Urothelium cell line (cell line): ENCODE measurements around the gene CYP2D6.
A peak's percentile ranks its signal among the peaks of the same experiment; 100 is the strongest.
"Not testable (repeated sequence)": the region's sequence is repeated elsewhere in the genome, so short reads cannot be mapped to it uniquely, and the experiment has no call there.

Experiments used
- DNase-seq: peaks from one replicate; pipeline ENCODE4 v3.0.0; 2011; ENCODE audit warnings: low spot score, mixed read lengths
- FAIRE-seq: peaks from 2 replicates; lab custom pipeline; 2011; peaks lifted over from hg19 to GRCh38; lab: Jason Lieb, UNC

Gene CYP2D6

DNA sequence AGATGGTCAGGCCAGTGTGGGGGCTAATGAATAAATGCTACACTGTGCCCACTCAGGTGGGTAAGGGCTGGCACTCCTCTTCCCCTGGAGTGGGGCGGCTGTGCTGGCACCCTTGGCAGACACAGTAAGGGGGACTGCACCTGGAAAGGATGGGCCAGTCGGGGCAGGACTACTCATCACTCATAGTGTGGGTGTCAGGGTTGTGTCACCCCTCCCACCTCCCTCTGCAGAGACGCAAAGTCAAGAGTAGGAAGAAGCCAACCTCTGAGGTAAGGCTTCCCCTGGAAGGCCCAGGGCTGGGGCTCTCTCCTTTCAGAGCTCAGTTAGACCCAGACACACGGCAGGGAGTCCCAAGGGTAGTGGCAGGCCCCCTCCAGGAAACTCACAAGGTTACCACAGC lies 5.1 kb upstream of the CYP2D6 start:
- not testable (repeated sequence) for FAIRE-seq, DNase-seq

DNA sequence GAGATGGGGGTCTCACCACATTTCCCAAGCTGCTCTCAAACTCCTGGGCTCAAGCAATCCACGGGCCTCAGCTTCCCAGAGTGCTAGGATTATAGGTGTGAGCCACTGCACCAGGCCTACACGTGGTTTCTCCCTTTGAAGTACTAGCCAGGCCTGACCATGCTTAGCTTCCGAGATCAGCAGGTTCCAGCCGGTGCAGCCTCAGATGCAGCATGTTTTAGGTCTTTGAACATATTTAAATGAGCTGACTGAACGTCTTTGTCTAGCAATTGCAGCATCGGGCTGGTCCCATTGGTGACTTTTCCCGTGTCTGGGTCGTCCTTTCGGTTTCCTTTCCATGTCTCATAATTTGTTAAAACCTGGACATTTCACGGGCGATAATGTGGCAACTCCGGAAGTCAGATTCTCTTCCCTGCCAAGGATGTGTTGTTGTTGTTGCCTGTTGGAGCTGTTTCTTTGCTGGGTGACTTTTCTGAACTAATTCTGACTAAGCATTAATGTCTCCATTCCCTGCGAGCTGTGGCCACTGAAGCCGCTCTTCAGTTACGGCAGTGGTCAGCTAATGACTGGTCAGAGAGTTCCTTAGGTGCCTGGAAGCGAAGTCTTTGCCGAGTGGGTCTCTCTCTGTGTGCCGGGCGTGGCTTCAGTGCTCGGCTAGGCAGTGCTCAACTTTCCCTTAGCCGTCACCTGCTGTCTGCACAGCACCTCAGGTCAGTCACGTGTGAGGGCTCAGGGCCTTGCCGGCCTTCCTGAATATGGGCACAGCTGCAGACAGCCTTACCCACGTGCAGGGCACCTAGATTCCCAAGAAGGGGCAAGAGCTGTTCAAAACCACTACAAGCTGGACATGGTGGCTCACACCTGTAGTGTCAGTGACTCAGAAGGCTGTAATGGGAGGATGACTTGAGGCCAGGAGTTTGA lies 3.8 kb upstream of the CYP2D6 start:
- no peak for FAIRE-seq
- DNase-seq, result no peak

DNA sequence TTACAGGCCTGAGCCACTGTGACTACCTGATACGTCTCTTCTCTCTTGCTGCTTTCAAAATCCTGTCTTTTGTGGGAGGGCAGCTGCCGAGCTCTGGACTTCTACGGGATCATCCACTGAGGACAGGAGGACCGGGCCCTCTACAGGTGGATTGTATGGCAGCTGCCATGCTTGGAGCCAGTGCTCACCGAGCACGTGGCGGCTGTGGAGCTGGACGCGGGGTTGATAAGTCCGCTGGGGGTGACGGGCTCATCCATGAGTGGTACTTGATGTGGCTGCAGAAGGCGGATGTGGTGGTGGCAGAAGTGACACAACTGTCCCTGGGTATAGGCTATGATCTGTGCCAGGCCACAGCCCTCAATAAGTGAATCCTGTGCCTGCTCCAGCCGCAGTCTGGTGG lies 1.8 kb upstream of the CYP2D6 start:
- no peak for DNase-seq
- no peak for FAIRE-seq

DNA sequence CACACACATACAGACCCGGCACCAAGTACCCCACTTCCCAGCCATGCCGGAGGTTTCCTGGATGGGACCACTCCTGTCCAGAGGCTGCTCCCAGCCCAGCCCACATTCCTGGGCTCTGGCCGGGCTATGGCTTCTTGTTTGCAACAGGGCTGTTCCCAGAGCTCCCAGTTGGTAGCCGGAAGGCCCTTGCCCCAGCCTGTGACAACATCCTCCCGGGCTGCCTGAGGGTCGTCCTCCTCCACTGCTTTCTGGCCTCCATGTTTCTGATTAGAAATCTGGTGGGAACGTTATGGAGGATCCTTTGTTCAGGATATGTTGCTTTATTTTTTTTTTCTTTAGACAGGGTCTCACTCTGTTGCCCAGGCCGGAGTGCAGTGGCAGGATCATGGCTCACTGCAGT lies 952 bp upstream of the CYP2D6 start:
- FAIRE-seq (no peak), DNase-seq (no peak)

DNA sequence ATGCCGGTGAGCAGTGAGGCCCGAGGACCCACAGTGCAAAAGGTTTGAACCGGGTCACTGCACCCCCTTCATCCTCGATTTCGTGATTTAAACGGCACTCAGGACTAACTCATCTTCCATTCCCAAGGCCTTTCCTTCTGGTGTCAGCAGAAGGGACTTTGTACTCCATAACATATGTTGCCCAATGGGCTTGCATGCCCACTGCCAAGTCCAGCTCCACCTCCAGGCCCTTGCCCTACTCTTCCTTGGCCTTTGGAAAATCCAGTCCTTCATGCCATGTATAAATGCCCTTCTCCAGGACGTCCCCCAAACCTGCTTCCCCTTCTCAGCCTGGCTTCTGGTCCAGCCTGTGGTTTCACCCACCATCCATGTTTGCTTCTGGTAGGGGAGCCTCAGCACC lies 428 bp downstream of the CYP2D6 start:
- FAIRE-seq, result peak; percentile 50

DNA sequence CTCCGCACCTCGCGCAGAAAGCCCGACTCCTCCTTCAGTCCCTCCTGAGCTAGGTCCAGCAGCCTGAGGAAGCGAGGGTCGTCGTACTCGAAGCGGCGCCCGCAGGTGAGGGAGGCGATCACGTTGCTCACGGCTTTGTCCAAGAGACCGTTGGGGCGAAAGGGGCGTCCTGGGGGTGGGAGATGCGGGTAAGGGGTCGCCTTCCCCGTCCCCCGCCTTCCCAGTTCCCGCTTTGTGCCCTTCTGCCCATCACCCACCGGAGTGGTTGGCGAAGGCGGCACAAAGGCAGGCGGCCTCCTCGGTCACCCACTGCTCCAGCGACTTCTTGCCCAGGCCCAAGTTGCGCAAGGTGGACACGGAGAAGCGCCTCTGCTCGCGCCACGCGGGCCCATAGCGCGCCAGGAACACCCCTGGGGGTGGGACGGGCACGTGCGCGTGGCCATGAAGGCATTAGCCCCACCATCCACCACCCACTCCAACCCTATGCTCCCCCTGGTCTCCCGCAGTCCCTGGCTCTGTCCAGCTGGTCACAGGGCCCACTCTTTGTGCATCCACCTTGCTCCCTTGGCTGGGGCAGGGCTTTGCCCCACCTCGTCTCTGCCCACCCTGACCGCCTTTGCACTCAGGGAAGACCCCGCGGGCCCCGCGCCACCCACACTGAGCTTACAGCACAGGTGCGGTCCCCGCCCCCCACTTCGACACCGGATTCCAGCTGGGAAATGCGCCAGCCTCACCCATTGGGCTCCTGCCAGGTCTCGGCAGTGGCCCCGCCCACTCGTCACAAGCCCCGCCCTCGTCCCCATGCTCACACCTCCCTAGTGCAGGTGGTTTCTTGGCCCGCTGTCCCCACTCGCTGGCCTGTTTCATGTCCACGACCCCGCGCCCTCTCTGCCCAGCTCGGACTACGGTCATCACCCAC lies 1.6 kb downstream of the CYP2D6 start:
- DNase-seq (peak; percentile 35), FAIRE-seq (peak; percentile 72)

More for the DNA sequence above, 428 bp downstream of the CYP2D6 start:
- DNase-seq, result not testable (repeated sequence)

DNA sequence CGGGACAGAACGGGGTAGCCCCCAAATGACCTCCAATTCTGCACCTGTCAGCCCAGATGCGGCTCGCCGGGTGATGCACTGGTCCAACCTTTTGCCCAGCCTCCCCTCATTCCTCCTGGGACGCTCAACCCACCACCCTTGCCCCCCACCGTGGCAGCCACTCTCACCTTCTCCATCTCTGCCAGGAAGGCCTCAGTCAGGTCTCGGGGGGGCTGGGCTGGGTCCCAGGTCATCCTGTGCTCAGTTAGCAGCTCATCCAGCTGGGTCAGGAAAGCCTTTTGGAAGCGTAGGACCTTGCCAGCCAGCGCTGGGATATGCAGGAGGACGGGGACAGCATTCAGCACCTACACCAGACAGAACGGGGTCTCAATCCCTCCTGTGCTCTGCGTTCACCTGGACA lies 2.6 kb downstream of the CYP2D6 start:
- FAIRE-seq, result peak; percentile 93
- DNase-seq, result not testable (repeated sequence)

DNA sequence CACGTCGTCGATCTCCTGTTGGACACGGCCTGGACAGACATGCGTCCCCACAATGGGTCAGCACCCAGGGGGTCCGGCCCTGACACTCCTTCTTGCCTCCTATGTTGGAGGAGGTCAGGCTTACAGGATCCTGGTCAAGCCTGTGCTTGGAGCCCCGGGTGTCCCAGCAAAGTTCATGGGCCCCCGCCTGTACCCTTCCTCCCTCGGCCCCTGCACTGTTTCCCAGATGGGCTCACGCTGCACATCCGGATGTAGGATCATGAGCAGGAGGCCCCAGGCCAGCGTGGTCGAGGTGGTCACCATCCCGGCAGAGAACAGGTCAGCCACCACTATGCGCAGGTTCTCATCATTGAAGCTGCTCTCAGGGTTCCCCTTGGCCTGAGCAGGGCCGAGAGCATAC lies 3.0 kb downstream of the CYP2D6 start:
- FAIRE-seq (peak; percentile 5), DNase-seq (no peak)

DNA sequence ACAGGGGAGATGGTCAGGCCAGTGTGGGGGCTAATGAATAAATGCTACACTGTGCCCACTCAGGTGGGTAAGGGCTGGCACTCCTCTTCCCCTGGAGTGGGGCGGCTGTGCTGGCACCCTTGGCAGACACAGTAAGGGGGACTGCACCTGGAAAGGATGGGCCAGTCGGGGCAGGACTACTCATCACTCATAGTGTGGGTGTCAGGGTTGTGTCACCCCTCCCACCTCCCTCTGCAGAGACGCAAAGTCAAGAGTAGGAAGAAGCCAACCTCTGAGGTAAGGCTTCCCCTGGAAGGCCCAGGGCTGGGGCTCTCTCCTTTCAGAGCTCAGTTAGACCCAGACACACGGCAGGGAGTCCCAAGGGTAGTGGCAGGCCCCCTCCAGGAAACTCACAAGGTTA lies 7.1 kb downstream of the CYP2D6 start:
- DNase-seq, FAIRE-seq: not testable (repeated sequence)

DNA sequence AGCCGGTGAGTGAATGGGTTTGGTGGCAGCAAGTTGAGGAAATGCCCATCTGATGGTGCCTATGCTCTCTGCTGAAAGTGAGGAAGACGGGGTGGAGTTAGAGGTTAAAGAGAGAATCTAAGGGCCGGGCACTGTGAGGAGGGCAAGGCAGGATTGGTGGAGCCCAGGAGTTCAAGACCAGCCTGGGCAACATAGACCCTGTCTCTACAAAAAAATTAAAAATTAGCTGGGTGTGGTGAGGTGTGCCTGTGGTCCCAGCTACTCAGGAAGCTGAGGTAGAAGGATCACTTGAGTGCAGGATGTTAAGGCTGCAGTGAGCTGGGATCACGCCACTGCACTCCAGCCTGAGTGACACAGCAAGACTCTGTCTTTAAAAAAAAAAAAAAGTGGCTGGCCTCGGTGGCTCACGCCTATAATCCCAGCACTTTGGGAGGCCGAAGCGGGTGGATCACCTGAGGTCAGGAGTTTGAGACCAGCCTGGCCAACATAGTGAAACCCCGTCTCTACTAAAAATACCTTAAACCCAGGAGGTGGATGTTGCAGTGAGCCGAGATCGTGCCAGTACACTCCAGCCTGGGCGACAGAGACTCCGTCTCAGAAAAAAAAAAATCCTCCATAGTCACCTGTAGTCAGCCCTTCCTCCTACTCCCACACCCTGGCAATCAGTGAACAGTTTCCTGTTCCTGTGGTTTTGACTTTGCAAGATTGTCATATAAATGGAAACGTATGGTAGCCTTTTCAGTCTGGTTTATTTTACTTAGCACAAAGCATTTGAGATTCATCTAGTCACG lies 10.2 kb downstream of the CYP2D6 start:
- FAIRE-seq, DNase-seq: not testable (repeated sequence)

DNA sequence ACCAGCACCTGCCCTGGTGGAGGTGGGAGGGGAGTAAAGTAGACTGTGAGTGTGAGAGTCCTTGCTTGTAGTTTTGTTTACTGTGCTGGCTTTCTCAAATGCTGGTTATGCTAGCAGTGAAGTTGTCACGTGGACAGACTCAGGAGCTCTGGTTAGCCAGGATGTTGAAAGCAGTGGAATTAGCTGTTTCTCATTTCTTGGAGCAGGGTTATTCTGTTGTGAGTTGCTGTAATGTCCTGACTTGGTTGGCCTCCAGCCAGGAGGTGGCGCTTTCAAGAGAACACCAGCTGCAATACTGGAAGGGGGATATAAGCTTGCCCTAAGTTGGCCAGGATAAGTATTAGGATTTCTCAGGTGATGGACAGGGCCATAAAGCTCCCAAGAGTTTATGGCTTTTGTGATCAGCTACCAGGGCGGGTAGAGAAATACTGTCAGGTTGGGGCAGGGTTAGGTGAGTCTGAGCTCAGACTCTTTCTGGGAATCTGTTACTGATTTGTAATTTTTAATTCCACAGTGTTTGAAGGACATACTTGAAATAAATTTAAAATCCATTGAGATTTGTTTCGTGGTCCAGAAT lies 13.7 kb downstream of the CYP2D6 start:
- FAIRE-seq (peak; percentile 70), DNase-seq (no peak)

DNA sequence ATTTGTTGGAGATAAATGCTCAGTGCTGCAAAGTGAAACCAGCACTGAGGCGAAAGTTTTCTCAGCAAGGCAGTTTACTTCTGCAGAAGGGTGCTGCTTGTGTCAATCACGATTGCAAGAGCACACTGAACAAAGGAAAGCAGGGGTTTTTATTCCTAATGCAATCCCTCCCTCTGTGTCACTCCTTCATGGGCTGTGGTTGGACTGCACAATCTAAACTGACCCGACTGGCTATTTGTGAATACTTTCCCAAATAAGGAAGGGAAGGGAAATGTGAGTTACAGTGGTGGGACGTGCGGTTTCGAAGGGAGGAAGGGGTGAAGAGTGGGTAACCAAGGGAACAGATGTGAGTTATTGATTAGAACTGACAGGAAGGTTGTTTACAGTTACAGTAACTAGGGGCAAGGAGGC lies 15.2 kb downstream of the CYP2D6 start:
- peak; percentile 75 for FAIRE-seq
- not testable (repeated sequence) for DNase-seq

DNA sequence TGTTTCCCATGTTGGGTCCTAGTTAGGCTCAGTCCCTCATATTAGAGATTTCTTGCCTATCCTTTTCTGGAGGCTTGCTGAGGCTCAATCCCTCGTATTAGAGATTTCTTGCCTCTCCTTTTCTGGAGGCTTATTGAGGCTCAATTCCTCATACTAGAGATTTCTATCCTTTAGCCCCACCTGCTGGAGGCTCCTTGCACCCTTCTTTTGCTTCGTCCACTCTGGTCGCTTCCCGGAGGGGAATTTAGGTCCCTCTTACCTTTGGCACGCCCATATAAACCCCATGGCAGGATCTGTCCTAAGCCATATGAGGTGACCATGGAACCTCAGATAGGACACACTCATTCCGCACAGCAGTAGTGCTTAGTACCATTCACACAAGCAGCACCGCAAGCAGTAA lies 15.9 kb downstream of the CYP2D6 start:
- FAIRE-seq (peak; percentile 44), DNase-seq (peak; percentile 39)

DNA sequence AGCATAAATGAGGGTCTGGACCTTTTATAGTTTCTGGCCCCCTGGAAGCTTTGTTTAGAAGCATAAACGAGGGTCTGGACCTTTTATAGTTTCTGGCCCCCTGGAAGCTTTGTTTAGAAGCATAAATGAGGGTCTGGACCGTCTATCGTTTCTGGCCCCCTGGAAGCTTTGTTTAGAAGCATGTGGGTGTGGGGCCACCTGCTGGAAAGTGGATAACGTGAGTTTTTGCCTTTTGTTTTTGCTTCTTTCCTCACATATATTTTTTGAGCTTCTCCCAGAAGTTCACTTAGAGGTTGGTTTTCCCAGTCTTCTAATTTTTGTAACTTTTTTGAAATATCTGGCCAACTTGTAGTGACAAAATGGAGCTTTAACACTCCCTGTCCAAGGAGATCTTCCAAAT lies 17.8 kb downstream of the CYP2D6 start:
- not testable (repeated sequence) for DNase-seq, FAIRE-seq

DNA sequence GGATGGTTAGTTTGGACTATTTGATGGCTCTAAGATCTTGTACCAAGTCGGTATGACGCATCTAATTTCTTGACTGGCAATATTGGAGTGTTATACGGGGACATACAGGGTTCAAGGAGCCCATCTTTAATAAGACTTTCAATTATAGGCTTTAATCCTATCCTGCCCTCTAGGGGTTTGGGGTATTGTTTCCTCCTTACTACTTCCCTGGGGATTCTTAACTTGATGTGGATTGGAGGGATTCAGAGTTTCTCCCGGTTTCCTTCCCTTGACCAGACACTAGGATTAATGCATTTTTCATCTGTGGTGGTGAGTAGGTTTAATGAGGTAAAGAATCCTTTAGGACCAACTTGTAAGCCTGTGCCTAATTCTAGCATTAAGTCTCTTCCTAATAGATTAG lies 18.8 kb downstream of the CYP2D6 start:
- no peak for FAIRE-seq
- no peak for DNase-seq

DNA sequence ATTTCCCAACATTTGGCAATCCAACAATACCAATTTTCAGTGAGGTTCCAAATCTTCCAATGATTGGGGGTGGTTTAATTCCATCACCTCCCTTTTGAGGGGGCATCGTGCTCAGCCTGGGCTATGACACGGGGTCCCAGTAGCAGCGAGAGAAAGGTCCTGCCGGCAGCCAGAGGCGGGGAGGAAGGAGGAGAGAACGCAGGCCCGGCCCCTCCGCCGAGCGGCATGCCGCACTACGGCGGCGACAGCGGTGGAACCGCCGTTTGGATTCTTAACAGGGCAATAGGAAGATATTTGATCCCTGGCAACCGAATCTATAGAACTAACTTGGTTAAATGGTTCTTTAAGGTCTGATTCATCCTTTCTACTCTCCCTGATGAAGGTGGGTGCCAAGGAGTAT lies 21.8 kb downstream of the CYP2D6 start:
- DNase-seq, result no peak
- peak; percentile 42 for FAIRE-seq

DNA sequence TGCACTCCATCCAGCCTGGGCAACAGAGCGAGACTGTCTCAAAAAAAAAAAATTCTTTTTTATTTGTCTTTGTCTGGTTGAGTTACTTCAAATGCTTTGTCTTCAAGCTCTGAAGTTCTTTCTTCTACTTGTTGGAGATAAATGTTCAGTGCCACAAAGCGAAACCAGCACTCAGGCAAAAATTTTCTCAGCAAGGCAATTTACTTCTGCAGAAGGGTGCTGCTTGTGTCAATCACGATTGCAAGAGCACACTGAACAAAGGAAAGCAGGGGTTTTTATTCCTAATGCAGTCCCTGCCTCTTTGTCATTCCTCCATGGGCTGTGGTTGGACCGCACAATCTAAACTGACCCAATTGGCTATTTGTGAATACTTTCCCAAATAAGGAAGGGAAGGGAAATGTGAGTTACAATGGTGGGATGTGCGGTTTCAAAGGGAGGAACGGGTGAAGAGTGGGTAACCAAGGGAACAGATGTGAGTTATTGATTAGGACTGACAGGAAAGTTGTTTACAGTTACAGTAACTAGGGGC lies 26.2 kb downstream of the CYP2D6 start:
- DNase-seq, FAIRE-seq: not testable (repeated sequence)

DNA sequence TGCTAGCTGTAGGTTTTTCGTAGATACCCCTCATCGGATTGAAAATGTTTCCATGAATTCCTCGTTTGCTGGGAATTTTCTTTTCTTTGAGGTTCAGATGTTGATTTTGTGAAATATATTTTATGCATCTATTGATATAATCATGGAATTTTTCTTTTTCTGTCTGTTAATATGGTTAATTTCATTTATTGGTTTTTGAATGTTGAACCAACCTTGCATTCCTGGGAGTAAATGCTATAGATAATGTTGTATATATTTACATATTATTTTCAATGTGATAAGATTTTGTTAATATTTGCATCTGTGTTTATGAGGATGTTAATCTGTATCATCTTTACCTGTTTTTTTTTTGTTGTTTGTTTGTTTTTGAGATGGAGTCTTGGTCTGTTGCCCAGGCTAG lies 29.4 kb downstream of the CYP2D6 start:
- no peak for DNase-seq
- FAIRE-seq, result no peak

DNA sequence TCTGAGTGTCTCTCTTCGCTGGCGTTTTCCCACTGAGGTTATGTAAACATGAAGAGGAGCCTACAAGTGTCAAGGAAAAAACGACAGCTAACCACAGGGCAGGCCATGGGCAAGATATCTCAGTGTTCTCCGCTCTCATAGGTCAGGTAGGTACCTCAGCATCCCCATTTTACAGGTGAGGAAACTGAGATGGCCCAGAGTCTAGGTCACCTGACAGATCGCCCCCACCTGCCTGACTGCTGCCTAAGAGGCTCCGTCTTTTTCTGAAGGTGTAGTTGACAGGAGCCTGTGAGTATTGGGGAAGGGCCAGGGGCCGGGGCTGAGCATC lies 39.2 kb downstream of the CYP2D6 start:
- DNase-seq (no peak), FAIRE-seq (no peak)
